Kidney (tissue), 14 donors: ENCODE data around the gene TLR2. TPM values are rescaled to one million over a fixed set of nuclear protein-coding genes. Genes with fewer than 3 reads are reported as not detected.

Experiments used
- DNase-seq, 5 donors: peaks; one replicate each; pipeline ENCODE4 v3.0.0-alpha.2; 2013 to 2020
- FAIRE-seq: peaks from 2 replicates; lab custom pipeline; 2012; peaks lifted over from hg19 to GRCh38; lab: Jason Lieb, UNC
- H3K27ac ChIP-seq, 2 donors: one replicate each; pipeline ENCODE4 v1.7.0; 2013; ENCODE audit warnings: low read depth in 2 of 2, low read length in 2 of 2, inconsistent platforms in 1 of 2
- H3K27me3 ChIP-seq: one replicate; pipeline ENCODE4 v1.7.1; 2013; ENCODE audit warnings: low read length, inconsistent platforms; ENCODE audit not compliant: control insufficient read depth, insufficient read depth
- H3K36me3 ChIP-seq, 3 donors: one replicate each; pipeline versions ENCODE4 v1.7.0 to v1.7.1; 2013; ENCODE audit warnings: low read length in 3 of 3, control low read depth in 1 of 3, inconsistent platforms in 1 of 3; ENCODE audit not compliant: insufficient read depth in 3 of 3, control insufficient read depth in 2 of 3
- H3K4me1 ChIP-seq, 3 donors: one replicate each; pipeline versions ENCODE4 v1.7.0 to v1.7.1; 2013; ENCODE audit warnings: low read length in 3 of 3, inconsistent platforms in 1 of 3, low read depth in 1 of 3; ENCODE audit not compliant: control insufficient read depth in 2 of 3, insufficient read depth in 2 of 3
- H3K4me3 ChIP-seq, 3 donors: one replicate each; pipeline versions ENCODE4 v1.7.0 to v1.8.1; 2013; ENCODE audit warnings: low read length in 3 of 3, control low read depth in 1 of 3, inconsistent platforms in 1 of 3
- H3K9ac ChIP-seq, 3 donors: one replicate each; pipeline versions ENCODE4 v1.7.0 to v1.7.1; 2013; ENCODE audit warnings: low read length in 3 of 3, control low read depth in 1 of 3, inconsistent platforms in 1 of 3
- H3K9me3 ChIP-seq, 3 donors: one replicate each; pipeline versions ENCODE4 v1.7.0 to v1.7.1; 2013; ENCODE audit warnings: low read length in 3 of 3, control low read depth in 1 of 3, inconsistent platforms in 1 of 3; ENCODE audit not compliant: control insufficient read depth in 2 of 3, insufficient read depth in 1 of 3
- intact Hi-C: fragments of 100-400 bp; cut with DNase I; formaldehyde crosslinking; loops from one replicate; pipeline ENCODE4 v1.11.1; 2022
- polyA plus RNA-seq: library from polyadenylated mRNA; stranded (reverse); fragments of 350-450 nt; fragmentation: Illumina TruSeq; extraction: RNeasy Lipid Tissue Mini Kit (QIAGEN cat#74804); gene quantifications from one replicate; pipeline ENCODE4 v1.2.3, GENCODE V29; 2014; ENCODE audit warnings: low read depth, low replicate concordance; ENCODE audit not compliant: insufficient read depth
- total RNA-seq: library from RNA; stranded (reverse); fragmentation: NEBNext Ultra II Directional; extraction: Animal tissue kit (Norgen Biotek cat#: 25700); gene quantifications from one replicate; pipeline ENCODE4 v1.2.1, GENCODE V29; 2021
- TF ChIP-seq, protein P1 (sequence below): IDR thresholded peaks from 3 replicates; pipeline ENCODE4 v1.5.1; 2012; ENCODE audit warnings: mild to moderate bottlenecking, moderate library complexity, borderline replicate concordance; ENCODE audit not compliant: insufficient read depth; ENCODE audit errors: extremely low read depth
- donor health status: control.
- donor health status: control.
- donor health status: control.
- donor health status: control.
- donor health status: control.
- donor health status: DM: yes; HTN: yes; CAD: no.
- donor health status: Normal renal cell carcinoma (clear cell type).

TLR2 gene
- total and polyA plus RNA-seq, 2 donors from 2014 or later: 8.0 to 59.5 TPM

- no peaks in the 10 kb centered on the region for H3K27me3 ChIP-seq
- H3K36me3 ChIP-seq: peaks cover 0 to 6% (median 6%) of the 10 kb centered on the region in 3 donors
- no peaks in the 10 kb centered on the region for H3K9me3 ChIP-seq
- intact Hi-C loops: loop anchor here (5.0 kb wide), 1 partner anchor 111 kb away; no protein-coding TSS in a partner anchor
- TF ChIP-seq, protein P1, sequence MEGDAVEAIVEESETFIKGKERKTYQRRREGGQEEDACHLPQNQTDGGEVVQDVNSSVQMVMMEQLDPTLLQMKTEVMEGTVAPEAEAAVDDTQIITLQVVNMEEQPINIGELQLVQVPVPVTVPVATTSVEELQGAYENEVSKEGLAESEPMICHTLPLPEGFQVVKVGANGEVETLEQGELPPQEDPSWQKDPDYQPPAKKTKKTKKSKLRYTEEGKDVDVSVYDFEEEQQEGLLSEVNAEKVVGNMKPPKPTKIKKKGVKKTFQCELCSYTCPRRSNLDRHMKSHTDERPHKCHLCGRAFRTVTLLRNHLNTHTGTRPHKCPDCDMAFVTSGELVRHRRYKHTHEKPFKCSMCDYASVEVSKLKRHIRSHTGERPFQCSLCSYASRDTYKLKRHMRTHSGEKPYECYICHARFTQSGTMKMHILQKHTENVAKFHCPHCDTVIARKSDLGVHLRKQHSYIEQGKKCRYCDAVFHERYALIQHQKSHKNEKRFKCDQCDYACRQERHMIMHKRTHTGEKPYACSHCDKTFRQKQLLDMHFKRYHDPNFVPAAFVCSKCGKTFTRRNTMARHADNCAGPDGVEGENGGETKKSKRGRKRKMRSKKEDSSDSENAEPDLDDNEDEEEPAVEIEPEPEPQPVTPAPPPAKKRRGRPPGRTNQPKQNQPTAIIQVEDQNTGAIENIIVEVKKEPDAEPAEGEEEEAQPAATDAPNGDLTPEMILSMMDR: no peak
- no peak for FAIRE-seq
- H3K9ac ChIP-seq: no peak overlapping the region
- H3K4me1 ChIP-seq: peaks cover 0 to 2% (median 0%) of the 10 kb centered on the region in 3 donors
- H3K27ac ChIP-seq: no peak overlapping the region
- no peak for DNase-seq
- no peak overlapping the region for H3K4me3 ChIP-seq
These were observed 48.2 kb upstream of the TLR2 start for GRCh38 chr4:153635846-153636245.

- DNase-seq (no peak), FAIRE-seq (no peak)
- Histone ChIP-seq H3K4me3 (no peak overlapping the region), H3K27me3 (no peaks in the 10 kb centered on the region), H3K9ac (no peak overlapping the region), H3K36me3 (peaks cover 0 to 6% (median 6%) of the 10 kb centered on the region in 3 donors), H3K4me1 (peaks cover 0 to 2% (median 0%) of the 10 kb centered on the region in 3 donors), H3K27ac (no peak overlapping the region), H3K9me3 (no peaks in the 10 kb centered on the region)
- intact Hi-C loops: loop anchor here (5.0 kb wide), 1 partner anchor 110 kb away; no protein-coding TSS in a partner anchor
- TF ChIP-seq, protein P1: no peak
These were observed 46.9 kb upstream of the TLR2 start for GRCh38 chr4:153637201-153637600.

- Histone ChIP-seq H3K36me3 (peaks cover 0 to 6% (median 4%) of the 10 kb centered on the region in 3 donors), H3K27ac (no peak overlapping the region), H3K27me3 (no peaks in the 10 kb centered on the region), H3K9me3 (no peaks in the 10 kb centered on the region), H3K4me3 (no peak overlapping the region), H3K9ac (no peak overlapping the region), H3K4me1 (peaks cover 0 to 2% (median 0%) of the 10 kb centered on the region in 3 donors)
- DNase-seq (no peak), FAIRE-seq (no peak)
- TF ChIP-seq, protein P1: no peak
- intact Hi-C loops: loop anchor here (5.0 kb wide), 1 partner anchor 109 kb away; no protein-coding TSS in a partner anchor
These were observed 46.1 kb upstream of the TLR2 start for GRCh38 chr4:153638011-153638410.
